LNCAP (cell line): ENCODE measurements around the gene CD36.

Source experiments
- CTCF ChIP-seq: fragments of 450-650 bp; IDR thresholded peaks from 2 replicates; pipeline ENCODE4 v1.5.1; 2017; ENCODE audit warnings: mild to moderate bottlenecking

The CD36 gene

GRCh38 chr7:80707318-80707717, 68.9 kb downstream of the CD36 start:
- TF ChIP-seq CTCF, result no peak

GRCh38 chr7:80708123-80708522, 69.7 kb downstream of the CD36 start:
- TF ChIP-seq CTCF, result no peak

DNA sequence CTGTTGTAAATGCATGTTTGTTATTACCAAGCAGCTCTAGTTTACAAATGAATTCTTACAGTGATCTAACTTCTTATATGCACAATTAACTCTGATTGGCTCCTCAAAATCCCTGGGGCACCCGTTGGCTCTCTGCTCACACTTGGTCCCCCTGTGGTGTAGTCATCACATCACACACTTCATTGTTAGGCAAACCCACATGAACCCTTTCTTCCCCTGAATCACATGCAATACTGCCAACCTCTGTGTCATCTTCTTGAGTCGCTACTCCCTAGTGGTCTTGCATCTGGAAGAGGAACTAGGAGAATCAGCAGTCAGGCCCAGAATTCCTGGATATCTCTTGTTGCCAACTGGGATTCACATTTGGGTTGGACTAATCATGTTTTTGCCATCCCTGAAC, 73.1 kb downstream of the CD36 start:
- TF ChIP-seq CTCF, result no peak

DNA sequence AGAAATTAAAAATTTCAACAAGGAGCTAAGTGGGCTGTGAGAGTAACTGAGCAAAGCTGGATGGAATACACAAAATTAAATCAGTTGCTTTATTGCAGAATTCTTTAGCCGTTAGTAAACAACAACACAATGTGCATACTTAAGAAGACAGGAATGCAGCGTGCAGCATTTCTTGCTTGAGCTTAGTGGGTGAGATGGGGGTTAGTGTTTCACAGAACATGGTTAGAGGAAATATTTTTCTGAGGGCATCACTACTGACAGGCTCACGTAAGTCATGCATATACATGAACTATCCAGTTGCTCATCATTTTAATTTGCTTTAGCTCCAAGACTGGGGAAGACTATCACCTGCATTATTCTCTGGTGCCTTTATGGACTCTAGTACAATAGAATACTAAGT, 80.8 kb downstream of the CD36 start:
- TF ChIP-seq CTCF, result no peak

DNA sequence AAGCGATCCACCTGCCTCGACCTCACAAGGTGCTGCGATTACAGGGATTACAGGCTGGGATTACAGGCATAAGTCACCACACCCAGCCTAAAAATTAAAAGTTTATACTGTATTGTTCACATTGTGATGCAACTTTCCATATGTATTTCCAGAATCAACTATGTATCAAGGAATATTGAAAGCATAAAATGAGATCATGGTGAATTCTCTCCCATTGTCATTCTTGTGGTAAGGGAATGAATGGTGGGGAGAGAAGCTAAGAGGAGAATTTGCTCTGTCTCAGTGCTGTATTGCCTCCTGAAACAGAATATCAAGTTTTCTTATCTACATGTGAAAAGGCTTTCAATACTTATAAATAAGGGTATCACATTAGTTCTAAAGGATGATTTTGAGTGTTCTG, 81.7 kb downstream of the CD36 start:
- no peak for TF ChIP-seq CTCF

GRCh38 chr7:80721883-80722615, 83.6 kb downstream of the CD36 start:
- TF ChIP-seq CTCF, result no peak

DNA sequence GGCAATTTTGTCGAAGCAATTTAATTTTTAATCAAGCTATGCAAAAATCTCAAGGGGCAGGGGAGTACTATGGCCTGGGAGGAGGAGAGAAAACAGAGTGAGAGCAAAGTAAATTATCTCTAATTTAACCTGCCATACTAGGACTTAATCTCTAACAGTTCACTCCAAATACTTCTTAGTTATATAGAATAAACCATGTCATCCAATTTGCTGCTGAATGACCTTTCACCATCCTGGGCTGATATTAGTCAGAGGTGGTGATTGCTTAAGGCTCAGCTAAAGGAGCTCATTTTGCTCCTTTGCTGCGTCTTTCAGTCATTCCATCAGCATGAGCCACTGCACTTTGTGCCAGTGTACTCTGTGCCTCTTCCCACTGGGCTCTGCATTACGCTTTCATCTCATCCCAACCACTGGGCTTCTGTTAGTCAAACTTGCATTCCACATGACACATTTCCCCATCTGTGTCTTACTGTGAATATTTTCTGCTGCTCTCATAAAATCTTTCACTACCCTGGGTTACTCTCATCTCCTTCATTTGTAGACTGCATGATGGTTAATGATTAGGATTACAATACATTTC, 84.3 kb downstream of the CD36 start:
- no peak for TF ChIP-seq CTCF
